ENCODE measurements around the gene TMEM220.

- TF ChIP-seq CTCF (IDR thresholded peaks at IDR 0.05) = no peak
- no peak for TF ChIP-seq EP300 (IDR thresholded peaks at IDR 0.05; ENCODE audit: borderline replicate concordance in 1 of 2, low read depth in 1 of 2, low read length in 1 of 2)
- TF ChIP-seq CHD2 (IDR thresholded peaks at IDR 0.05; ENCODE audit: low read length, partially characterized antibody) = no peak
- no peak for TF ChIP-seq REST (IDR thresholded peaks at IDR 0.05; ENCODE audit: low read depth, low read length)
- no peak for TF ChIP-seq POLR2AphosphoS5 (IDR thresholded peaks at IDR 0.05; ENCODE audit: low read depth, low read length)
- TF ChIP-seq JUND (IDR thresholded peaks at IDR 0.05) = no peak
- TF ChIP-seq RAD21 (IDR thresholded peaks at IDR 0.05; ENCODE audit: low read length) = no peak
- TF ChIP-seq, protein P1, sequence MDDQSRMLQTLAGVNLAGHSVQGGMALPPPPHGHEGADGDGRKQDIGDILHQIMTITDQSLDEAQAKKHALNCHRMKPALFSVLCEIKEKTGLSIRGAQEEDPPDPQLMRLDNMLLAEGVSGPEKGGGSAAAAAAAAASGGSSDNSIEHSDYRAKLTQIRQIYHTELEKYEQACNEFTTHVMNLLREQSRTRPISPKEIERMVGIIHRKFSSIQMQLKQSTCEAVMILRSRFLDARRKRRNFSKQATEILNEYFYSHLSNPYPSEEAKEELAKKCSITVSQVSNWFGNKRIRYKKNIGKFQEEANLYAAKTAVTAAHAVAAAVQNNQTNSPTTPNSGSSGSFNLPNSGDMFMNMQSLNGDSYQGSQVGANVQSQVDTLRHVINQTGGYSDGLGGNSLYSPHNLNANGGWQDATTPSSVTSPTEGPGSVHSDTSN (IDR thresholded peaks at IDR 0.05) = no peak
- TF ChIP-seq RFX5 (IDR thresholded peaks at IDR 0.05; ENCODE audit: low read length) = no peak
- no peak for TF ChIP-seq USF1 (IDR thresholded peaks at IDR 0.05; ENCODE audit: borderline replicate concordance, low read depth)
- no peak for TF ChIP-seq FOXM1 (IDR thresholded peaks at IDR 0.05; ENCODE audit: low read depth)
Observed at GRCh38 chr17:10738521-10739258, 8.9 kb upstream of the TMEM220 start.

Measured in SK-N-SH (cell line).